Hematopoietic multipotent progenitor cell (in vitro differentiated cells): Measurements from ENCODE around the gene NPHP1. TPM values are rescaled to one million over a fixed set of nuclear protein-coding genes. Genes with fewer than 3 reads are reported as not detected.
A peak's percentile ranks its signal among the peaks of the same experiment; 100 is the strongest.
"Not testable (repeated sequence)": the region's sequence is repeated elsewhere in the genome, so short reads cannot be mapped to it uniquely, and the experiment has no call there.

ENCODE experiments used
- DNase-seq, 3 donors: peaks; one replicate each; pipeline ENCODE4 v3.0.0-alpha.2; 2011 to 2015; ENCODE audit warnings: low read depth in 2 of 3, low spot score in 2 of 3
- total RNA-seq: library from RNA; depleted of rRNA; stranded (reverse); fragments of >200 nt; gene quantifications from one replicate; pipeline ENCODE4 v1.2.3, GENCODE V29; 2012

The NPHP1 gene
- total RNA-seq, 1 donor = 1.1 TPM

DNA sequence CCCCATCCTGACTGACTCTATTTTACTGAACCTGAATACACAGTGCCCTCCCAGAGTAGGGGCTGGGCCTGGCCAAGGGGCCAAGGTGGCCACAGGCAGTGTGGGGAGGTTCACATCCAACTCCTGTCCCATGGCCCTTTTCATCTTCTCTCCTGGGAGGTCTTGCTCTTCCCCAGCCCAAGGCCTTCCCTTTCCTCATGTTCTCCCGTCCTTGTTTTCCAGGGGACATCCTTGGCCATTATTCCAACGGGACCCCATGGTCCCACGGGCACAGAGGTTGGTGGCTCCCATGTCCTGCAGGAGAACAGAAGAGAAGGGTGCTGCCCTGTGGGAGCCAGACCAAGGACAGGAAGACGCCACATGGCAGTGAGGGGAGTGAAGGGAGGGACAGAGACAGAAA lies 99.6 kb downstream of the NPHP1 start:
- no peak for DNase-seq

GRCh38 chr2:110104025-110104771 lies 100.6 kb downstream of the NPHP1 start:
- DNase-seq = no peak

DNA sequence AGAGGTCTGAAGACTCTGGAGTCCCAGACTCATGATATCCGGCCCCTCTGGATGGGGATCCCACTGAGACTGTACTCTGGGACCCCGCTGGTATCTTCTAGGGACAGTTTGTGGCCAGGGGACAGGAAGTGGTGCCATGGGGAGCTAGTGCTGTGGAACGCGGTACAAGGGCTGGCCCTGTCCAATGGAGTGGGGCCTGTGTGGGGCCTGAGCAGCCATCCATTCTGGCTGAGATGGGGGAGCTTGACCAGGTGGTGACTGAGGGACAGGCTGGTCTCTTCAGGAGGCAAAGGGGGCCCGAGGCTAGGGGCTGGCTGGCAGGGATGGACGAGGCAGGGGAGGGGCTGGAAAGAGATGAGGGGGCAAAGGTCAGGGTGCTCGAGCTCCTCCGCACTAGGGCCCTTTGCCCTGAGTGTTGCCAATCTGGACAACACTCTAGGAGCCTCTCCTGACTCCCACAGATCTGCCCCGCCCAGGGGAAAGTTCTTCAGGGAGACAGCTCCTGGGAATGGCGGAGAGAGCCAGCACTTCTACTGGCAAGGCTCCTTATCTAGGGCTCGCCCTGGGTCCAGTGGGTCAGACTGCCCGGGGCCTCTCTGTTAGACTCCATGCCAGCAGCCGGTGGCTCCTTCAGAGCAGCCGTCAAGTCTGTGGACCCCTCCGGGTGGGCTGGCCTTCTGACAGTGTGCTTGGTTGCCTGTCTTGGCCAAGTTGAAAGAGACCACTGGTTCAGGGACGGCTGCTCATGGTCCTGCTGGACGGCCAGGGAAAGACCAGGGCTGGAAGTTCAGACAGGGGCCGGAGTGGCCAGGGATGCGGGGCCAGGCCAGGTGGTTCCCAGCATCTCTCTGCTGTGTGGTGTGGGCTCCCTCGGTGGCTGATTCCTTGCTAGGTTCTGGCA lies 101.5 kb downstream of the NPHP1 start:
- DNase-seq = no peak

- no peak for DNase-seq
Measured at GRCh38 chr2:110101901-110102803, 102.7 kb downstream of the NPHP1 start.

DNA sequence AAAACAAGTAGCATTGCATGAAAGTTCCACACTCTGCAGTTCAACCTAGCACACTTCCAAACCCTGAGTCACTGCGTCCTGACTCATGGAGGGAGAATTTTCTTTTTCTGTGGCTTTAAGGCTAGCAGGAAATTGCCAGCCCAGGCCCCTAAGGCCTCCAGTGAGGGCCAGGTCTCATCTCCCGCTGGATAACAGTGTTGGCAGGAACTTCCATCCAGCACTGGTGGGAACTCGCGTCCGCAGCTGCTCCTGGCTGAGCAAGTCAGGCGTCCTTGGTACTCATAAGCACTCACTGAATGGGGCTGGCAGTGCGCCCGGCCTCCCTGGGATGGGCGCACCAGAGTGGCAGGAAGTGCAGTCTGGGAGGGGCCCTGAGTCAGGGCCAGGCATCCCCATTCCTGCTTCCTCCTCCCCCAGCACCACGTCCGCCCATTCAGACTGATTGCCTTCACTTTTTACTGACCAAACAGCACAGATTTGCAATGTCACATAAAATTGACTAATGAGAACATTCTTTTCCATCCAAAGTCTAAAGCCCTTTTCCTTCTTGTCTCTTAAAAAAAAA lies 103.5 kb downstream of the NPHP1 start:
- DNase-seq = peak in 1 of 3 donors; percentile 26

- DNase-seq = not testable (repeated sequence)
Measured at GRCh38 chr2:110100880-110101279, 103.9 kb downstream of the NPHP1 start.

GRCh38 chr2:110100480-110100879 lies 104.3 kb downstream of the NPHP1 start:
- no peak for DNase-seq

GRCh38 chr2:110099471-110100225 lies 105.2 kb downstream of the NPHP1 start:
- no peak for DNase-seq

DNA sequence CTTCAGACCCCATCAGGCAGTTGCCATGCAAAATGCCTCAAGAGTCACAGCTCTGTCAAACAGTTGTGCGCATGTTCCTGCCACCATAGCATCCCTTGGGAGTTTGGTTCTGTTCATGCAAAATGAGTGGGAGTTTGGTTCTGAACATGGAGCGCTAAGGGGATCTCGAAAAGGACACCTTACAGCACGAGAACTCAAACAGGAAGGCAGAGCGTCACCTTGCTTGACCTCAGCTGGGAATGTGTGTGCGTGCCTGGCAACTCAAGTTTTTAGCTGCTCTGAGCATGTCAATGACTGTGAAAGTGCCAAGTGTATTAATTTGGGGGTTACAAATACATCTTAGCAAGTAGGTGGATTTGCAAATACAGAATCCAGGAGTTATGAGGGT lies 105.8 kb downstream of the NPHP1 start:
- no peak for DNase-seq

- no peak for DNase-seq
Measured at GRCh38 chr2:110097506-110098220, 107.2 kb downstream of the NPHP1 start.

GRCh38 chr2:110095994-110096633 lies 108.7 kb downstream of the NPHP1 start:
- no peak for DNase-seq

DNA sequence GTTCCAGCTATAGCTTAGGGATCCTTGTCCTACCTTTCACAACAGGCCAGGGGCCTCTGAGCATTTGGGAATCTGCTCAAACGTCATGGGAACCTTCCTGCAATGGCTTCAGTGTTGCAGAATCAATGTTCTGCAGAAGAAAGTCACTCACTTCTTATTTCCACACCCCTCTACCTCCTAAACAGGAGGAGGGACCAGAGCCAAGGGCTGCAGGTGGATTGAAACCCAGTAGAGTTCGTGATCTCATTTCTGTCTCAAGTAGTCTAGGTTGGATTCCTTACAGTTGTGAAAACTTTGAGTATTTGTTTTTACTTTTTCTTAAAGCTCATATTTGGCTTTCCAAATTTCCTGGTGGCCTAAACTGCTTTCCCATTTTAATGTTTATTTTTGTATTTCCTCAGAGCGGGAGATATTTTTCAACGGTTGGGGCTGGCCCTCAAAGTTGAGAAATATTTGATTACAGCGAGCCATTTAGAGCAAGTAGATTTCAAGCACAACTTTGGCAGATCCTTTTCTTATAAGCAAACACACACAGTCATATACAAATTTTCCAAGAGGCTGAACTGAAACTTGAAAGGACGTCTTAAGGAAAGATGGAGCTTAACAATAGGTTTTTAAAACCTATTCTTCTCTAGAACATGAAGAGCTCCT lies 109.8 kb downstream of the NPHP1 start:
- not testable (repeated sequence) for DNase-seq

DNA sequence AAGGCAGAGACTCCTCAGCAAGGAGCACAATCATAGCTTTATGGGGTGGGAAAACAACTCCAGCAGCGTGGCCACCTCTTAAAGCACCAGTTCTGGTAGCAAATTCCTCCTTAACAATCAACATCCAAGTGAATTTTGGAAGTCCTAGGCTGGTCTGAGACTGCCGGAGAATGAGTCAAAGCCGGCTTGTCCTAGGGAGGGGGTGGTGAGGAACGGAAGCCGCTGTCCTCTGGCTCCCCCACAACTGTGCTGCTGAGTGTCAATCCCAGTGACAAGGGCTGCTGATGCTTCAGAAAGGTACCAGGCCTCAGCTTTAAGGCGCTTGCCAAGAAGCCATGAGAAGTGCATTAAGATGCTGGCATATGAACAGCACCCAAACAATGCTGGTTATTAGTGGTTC lies 110.9 kb downstream of the NPHP1 start:
- DNase-seq = not testable (repeated sequence)

GRCh38 chr2:110090164-110090563 lies 114.6 kb downstream of the NPHP1 start:
- DNase-seq = not testable (repeated sequence)

DNA sequence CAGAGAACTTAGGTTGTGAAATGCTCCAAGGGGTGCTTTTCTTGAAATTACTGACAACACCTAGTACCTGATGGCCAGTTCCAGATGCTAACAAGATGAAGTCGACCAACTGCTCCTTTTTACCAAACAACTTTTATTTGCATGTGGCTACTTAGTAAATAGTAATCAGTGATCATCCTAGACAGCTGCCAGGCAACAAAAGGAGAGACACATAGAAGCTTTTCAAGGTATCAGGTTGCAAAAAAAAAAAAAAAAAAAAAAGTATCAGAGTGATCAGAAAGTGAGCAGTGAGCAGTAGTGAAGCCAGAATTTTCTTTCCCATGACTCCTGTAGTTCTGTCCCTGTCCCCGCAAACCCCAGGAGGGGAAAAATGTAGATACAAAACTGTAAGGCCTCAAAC lies 121.1 kb downstream of the NPHP1 start:
- not testable (repeated sequence) for DNase-seq

DNA sequence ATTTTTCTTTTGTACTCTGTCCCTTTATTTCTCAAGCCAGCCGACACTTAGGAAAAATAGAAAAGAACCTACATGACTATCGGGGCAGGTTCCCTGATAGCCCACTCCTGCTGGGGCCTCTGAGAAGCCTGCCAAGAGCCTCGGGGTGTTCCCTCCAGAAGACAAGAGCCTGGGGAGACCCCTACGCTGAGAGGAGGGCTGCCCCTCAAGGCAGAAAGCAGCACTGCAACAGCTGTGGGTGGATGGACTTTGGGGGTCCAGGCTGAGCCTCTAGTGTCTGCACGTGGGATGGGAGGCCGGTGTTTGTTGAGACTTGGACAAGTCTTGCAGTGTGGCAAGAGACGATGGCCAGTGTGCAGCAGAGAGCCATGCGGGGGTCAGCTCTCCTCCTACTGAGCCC lies 121.7 kb downstream of the NPHP1 start:
- DNase-seq = not testable (repeated sequence)

DNA sequence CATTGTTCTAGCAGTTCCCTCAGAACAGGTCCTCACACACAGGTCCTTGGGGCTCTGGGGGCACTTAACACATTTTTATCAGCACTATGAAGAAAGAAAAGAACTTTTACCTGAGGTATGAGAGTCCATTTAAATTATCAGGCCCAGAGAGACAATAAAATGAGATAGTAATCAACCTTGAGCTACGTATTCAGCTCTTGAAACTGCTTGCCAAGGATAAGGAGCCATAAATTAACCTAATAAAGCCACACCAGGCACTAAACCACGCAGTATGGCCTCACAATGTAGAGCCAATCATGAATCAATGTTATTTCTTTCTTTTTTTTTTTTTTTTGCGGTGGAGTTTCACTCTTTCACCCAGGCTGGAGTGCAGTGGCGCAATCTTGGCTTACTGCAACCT lies 126.7 kb downstream of the NPHP1 start:
- not testable (repeated sequence) for DNase-seq

DNA sequence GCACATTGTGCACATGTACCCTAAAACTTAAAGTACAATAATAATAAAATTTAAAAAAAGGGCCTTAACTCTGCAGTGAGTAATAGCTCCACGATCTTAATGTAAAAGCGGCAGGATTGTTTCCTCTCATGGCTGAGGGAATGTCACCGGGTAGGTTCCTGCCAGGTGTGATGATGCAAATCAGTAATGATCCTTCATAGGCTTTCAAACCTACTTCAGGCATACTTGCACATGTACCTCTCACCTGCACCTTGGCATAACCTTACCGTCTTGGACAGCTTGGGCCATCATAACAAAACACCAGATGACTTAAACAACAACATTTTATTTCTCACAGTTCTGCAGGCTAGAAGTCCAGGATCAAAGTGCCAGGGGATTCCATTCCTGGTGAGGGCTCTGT lies 128.9 kb downstream of the NPHP1 start:
- not testable (repeated sequence) for DNase-seq
